ENCODE measurements around the gene HIVEP2. TPM values are rescaled to one million over a fixed set of nuclear protein-coding genes. Genes with fewer than 3 reads are reported as not detected.

Gene HIVEP2
- total and polyA plus RNA-seq, 2 donors (not counting 1 experiment from before 2014, with no cell fraction given): 5.0 to 14.4 TPM

DNA sequence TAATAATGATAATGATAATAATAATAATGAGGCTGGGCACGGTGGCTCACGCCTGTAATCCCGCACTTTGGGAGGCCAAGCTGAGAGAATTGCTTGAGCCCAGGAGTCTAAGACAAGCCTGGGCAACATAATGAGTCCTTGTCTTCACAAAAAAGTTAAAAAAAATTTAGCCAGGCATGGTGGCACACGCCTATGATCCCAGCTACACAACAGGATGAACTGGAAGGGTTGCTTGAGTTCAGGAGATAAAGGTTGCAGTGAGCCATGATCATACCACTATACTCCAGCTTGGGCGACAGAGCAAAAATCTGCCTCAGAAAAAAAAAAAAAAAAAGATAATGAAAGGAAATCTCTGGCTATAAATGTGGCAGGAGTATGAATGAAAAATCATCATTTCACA is 213.4 kb downstream of the HIVEP2 start:
- no peak overlapping the region for H3K27ac ChIP-seq (ENCODE audit: insufficient read depth, low read length)
- H3K4me2 ChIP-seq (ENCODE audit: extremely low read depth, insufficient read depth, low read length): no peak overlapping the region
- no peaks in the 10 kb centered on the region for H3K79me2 ChIP-seq (ENCODE audit: control insufficient read depth, insufficient read depth, low read length)
- no peak overlapping the region for H2AFZ ChIP-seq (ENCODE audit: low read length)
- TF ChIP-seq EZH2 (IDR thresholded peaks at IDR 0.05; ENCODE audit: low read length, missing control alignments): no peak
- TF ChIP-seq, protein P1, sequence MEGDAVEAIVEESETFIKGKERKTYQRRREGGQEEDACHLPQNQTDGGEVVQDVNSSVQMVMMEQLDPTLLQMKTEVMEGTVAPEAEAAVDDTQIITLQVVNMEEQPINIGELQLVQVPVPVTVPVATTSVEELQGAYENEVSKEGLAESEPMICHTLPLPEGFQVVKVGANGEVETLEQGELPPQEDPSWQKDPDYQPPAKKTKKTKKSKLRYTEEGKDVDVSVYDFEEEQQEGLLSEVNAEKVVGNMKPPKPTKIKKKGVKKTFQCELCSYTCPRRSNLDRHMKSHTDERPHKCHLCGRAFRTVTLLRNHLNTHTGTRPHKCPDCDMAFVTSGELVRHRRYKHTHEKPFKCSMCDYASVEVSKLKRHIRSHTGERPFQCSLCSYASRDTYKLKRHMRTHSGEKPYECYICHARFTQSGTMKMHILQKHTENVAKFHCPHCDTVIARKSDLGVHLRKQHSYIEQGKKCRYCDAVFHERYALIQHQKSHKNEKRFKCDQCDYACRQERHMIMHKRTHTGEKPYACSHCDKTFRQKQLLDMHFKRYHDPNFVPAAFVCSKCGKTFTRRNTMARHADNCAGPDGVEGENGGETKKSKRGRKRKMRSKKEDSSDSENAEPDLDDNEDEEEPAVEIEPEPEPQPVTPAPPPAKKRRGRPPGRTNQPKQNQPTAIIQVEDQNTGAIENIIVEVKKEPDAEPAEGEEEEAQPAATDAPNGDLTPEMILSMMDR (conservative IDR thresholded peaks at IDR 0.05 in 1 of 2, IDR thresholded peaks at IDR 0.05 in 1 of 2; ENCODE audit: low read depth in 1 of 2, low read length in 2 of 2): no peak
- no peaks in the 10 kb centered on the region for H4K20me1 ChIP-seq (ENCODE audit: control insufficient read depth, extremely low read depth, insufficient read depth, low read length)
- peaks cover 2% of the 10 kb centered on the region for H3K4me1 ChIP-seq (ENCODE audit: control insufficient read depth, extremely low read depth, insufficient read depth, low read length)
- H3K9ac ChIP-seq (ENCODE audit: insufficient read depth, low read length): no peak overlapping the region
- H3K36me3 ChIP-seq (ENCODE audit: control insufficient read depth, insufficient read depth, low read length): no peaks in the 10 kb centered on the region
- H3K4me3 ChIP-seq (replicated peaks in 1 of 4; ENCODE audit: control extremely low read depth in 1 of 4, insufficient read depth in 1 of 4, low read depth in 3 of 4, low read length in 4 of 4): no peak overlapping the region
- H3K9me3 ChIP-seq (ENCODE audit: control insufficient read depth, insufficient read depth, low read depth, low read length): no peaks in the 10 kb centered on the region
- no peaks in the 10 kb centered on the region for H3K27me3 ChIP-seq (ENCODE audit: control insufficient read depth, insufficient read depth, low read length)
- no peak for DNase-seq (ENCODE audit: low read depth in 2 of 2)

DNA sequence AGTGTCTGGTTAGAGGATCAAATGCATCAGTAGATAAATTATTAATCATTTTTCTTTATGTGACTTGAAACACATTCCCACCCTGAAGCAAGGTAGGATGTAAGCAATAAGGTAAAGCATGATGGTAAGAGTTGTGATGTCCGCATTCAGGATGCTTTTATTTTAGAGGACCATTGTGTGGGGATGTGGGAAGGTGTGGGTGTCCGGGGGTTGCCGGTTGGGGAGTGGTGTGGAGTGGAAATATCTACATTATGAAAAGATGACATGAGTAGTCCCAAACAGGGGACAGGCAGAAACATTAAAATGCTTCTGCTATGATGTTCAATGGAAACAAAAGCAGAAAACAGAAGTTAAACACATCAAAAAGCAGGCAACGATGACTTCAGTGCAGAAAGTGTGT is 215.4 kb downstream of the HIVEP2 start:
- Histone ChIP-seq H3K36me3 (ENCODE audit: control insufficient read depth, insufficient read depth, low read length) (no peaks in the 10 kb centered on the region), H3K9ac (ENCODE audit: insufficient read depth, low read length) (no peak overlapping the region), H3K4me1 (ENCODE audit: control insufficient read depth, extremely low read depth, insufficient read depth, low read length) (peaks cover 2% of the 10 kb centered on the region), H4K20me1 (ENCODE audit: control insufficient read depth, extremely low read depth, insufficient read depth, low read length) (no peaks in the 10 kb centered on the region), H3K27ac (ENCODE audit: insufficient read depth, low read length) (no peak overlapping the region), H3K4me3 (replicated peaks in 1 of 4; ENCODE audit: control extremely low read depth in 1 of 4, insufficient read depth in 1 of 4, low read depth in 3 of 4, low read length in 4 of 4) (no peak overlapping the region), H3K27me3 (ENCODE audit: control insufficient read depth, insufficient read depth, low read length) (no peaks in the 10 kb centered on the region), H3K79me2 (ENCODE audit: control insufficient read depth, insufficient read depth, low read length) (no peaks in the 10 kb centered on the region), H3K4me2 (ENCODE audit: extremely low read depth, insufficient read depth, low read length) (no peak overlapping the region), H2AFZ (ENCODE audit: low read length) (no peak overlapping the region), H3K9me3 (ENCODE audit: control insufficient read depth, insufficient read depth, low read depth, low read length) (no peaks in the 10 kb centered on the region)
- no peak for TF ChIP-seq EZH2 (IDR thresholded peaks at IDR 0.05; ENCODE audit: low read length, missing control alignments)
- TF ChIP-seq, protein P1 (conservative IDR thresholded peaks at IDR 0.05 in 1 of 2, IDR thresholded peaks at IDR 0.05 in 1 of 2; ENCODE audit: low read depth in 1 of 2, low read length in 2 of 2): no peak
- DNase-seq (ENCODE audit: low read depth in 2 of 2): no peak

DNA sequence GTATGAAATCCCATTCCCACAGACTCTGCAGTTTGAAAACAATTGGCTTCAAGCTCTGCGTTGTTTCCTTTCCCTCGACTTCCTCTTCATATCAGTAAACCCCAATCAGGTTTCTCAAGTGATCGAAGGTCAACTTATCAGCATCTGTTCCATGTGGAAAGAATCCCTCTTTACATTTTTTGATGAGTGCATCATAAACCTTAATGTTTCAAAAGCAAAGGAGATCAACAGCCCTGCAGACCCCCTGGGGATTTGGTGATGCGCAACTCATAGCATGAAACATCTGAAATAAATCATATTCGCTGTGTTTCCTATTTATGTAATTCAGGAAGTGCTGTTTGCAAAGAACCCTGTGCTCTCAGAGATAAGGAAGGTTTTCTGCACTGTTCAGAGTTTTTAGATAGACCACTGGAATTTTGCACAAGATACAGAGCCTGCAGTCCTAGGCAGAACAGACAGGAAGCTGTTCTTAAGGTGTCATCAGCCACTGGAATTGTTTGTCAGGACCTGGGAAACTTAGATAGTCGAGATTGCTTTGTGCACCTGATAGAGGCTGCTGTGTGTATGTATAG is 216.0 kb downstream of the HIVEP2 start:
- Histone ChIP-seq H2AFZ (ENCODE audit: low read length) (no peak overlapping the region), H3K79me2 (ENCODE audit: control insufficient read depth, insufficient read depth, low read length) (no peaks in the 10 kb centered on the region), H3K36me3 (ENCODE audit: control insufficient read depth, insufficient read depth, low read length) (no peaks in the 10 kb centered on the region), H3K4me1 (ENCODE audit: control insufficient read depth, extremely low read depth, insufficient read depth, low read length) (peaks cover 2% of the 10 kb centered on the region), H3K4me3 (replicated peaks in 1 of 4; ENCODE audit: control extremely low read depth in 1 of 4, insufficient read depth in 1 of 4, low read depth in 3 of 4, low read length in 4 of 4) (no peak overlapping the region), H3K27me3 (ENCODE audit: control insufficient read depth, insufficient read depth, low read length) (no peaks in the 10 kb centered on the region), H3K9ac (ENCODE audit: insufficient read depth, low read length) (no peak overlapping the region), H3K4me2 (ENCODE audit: extremely low read depth, insufficient read depth, low read length) (no peak overlapping the region), H3K9me3 (ENCODE audit: control insufficient read depth, insufficient read depth, low read depth, low read length) (no peaks in the 10 kb centered on the region), H3K27ac (ENCODE audit: insufficient read depth, low read length) (no peak overlapping the region), H4K20me1 (ENCODE audit: control insufficient read depth, extremely low read depth, insufficient read depth, low read length) (no peaks in the 10 kb centered on the region)
- TF ChIP-seq, protein P1 (conservative IDR thresholded peaks at IDR 0.05 in 1 of 2, IDR thresholded peaks at IDR 0.05 in 1 of 2; ENCODE audit: low read depth in 1 of 2, low read length in 2 of 2): no peak
- peak; percentile 20 to 60 for DNase-seq (ENCODE audit: low read depth in 2 of 2)

Data from fibroblast of lung (primary cell).